WTC11 (cell line): ENCODE measurements around the gene MEIOSIN. TPM values are rescaled to one million over a fixed set of nuclear protein-coding genes. Genes with fewer than 3 reads are reported as not detected.

ENCODE experiments used
- AR ChIP-seq: fragments of 250-450 bp; sonication (Bioruptor Pico); IDR thresholded peaks from 2 replicates; pipeline ENCODE4 v1.9.0; 2021; ENCODE audit warnings: mild to moderate bottlenecking
- ARID4B ChIP-seq: sonication (generic); formaldehyde crosslinking; IDR thresholded peaks from 2 replicates; pipeline ENCODE4 v1.8.0; 2023; ENCODE audit warnings: missing genetic modification reagents, mild to moderate bottlenecking, borderline replicate concordance
- ATF1 ChIP-seq: sonication (generic); formaldehyde crosslinking; IDR thresholded peaks from 2 replicates; pipeline ENCODE4 v1.8.1; 2023; ENCODE audit warnings: mild to moderate bottlenecking, moderate library complexity, missing genetic modification reagents
- E2F5 ChIP-seq: sonication (generic); formaldehyde crosslinking; IDR thresholded peaks from 2 replicates; pipeline ENCODE4 v1.8.1; 2022; ENCODE audit warnings: mild to moderate bottlenecking, moderate library complexity, missing genetic modification reagents
- EMX1 ChIP-seq: fragments of 250-450 bp; sonication (Bioruptor Pico); IDR thresholded peaks from 2 replicates; pipeline ENCODE4 v1.8.0; 2021; ENCODE audit warnings: mild to moderate bottlenecking
- ESRRA ChIP-seq: sonication (generic); formaldehyde crosslinking; IDR thresholded peaks from 2 replicates; pipeline ENCODE4 v1.8.1; 2022; ENCODE audit warnings: mild to moderate bottlenecking, missing genetic modification reagents, borderline replicate concordance
- ETV6 ChIP-seq: sonication (generic); formaldehyde crosslinking; IDR thresholded peaks from 2 replicates; pipeline ENCODE4 v1.8.1; 2022; ENCODE audit warnings: mild to moderate bottlenecking, missing genetic modification reagents
- FOXK1 ChIP-seq: sonication (generic); formaldehyde crosslinking; IDR thresholded peaks from 2 replicates; pipeline ENCODE4 v1.8.0; 2022; ENCODE audit warnings: mild to moderate bottlenecking, moderate library complexity, missing genetic modification reagents
- FOXP1 ChIP-seq: sonication (generic); formaldehyde crosslinking; IDR thresholded peaks from 2 replicates; pipeline ENCODE4 v1.8.0; 2022; ENCODE audit warnings: missing genetic modification reagents, mild to moderate bottlenecking, moderate library complexity, borderline replicate concordance
- FOXP4 ChIP-seq: sonication (generic); formaldehyde crosslinking; IDR thresholded peaks from 2 replicates; pipeline ENCODE4 v1.8.0; 2022; ENCODE audit warnings: mild to moderate bottlenecking, missing genetic modification reagents
- GABPB1 ChIP-seq: sonication (generic); formaldehyde crosslinking; IDR thresholded peaks from 2 replicates; pipeline ENCODE4 v1.8.1; 2023; ENCODE audit warnings: mild to moderate bottlenecking, missing genetic modification reagents
- RELA ChIP-seq: sonication (generic); formaldehyde crosslinking; IDR thresholded peaks from 2 replicates; pipeline ENCODE4 v1.8.1; 2022; ENCODE audit warnings: missing genetic modification reagents, mild to moderate bottlenecking, borderline replicate concordance
- RORB ChIP-seq: fragments of 250-450 bp; sonication (Bioruptor Pico); IDR thresholded peaks from 2 replicates; pipeline ENCODE4 v1.9.0; 2021; ENCODE audit warnings: mild to moderate bottlenecking
- SP1 ChIP-seq: sonication (generic); formaldehyde crosslinking; conservative IDR thresholded peaks from 2 replicates; pipeline ENCODE4 v1.8.1; 2022; ENCODE audit warnings: missing genetic modification reagents
- USF1 ChIP-seq: sonication (generic); formaldehyde crosslinking; IDR thresholded peaks from 2 replicates; pipeline ENCODE4 v1.8.0; 2022; ENCODE audit warnings: mild to moderate bottlenecking, missing genetic modification reagents
- USF2 ChIP-seq: sonication (generic); formaldehyde crosslinking; IDR thresholded peaks from 2 replicates; pipeline ENCODE4 v1.8.1; 2023; ENCODE audit warnings: mild to moderate bottlenecking, missing genetic modification reagents, moderate library complexity
- ZMAT4 ChIP-seq: fragments of 250-450 bp; sonication (Bioruptor Pico); IDR thresholded peaks from 2 replicates; pipeline ENCODE4 v1.9.0; 2021; ENCODE audit warnings: mild to moderate bottlenecking
- ZNF121 ChIP-seq: sonication (generic); formaldehyde crosslinking; IDR thresholded peaks from 2 replicates; pipeline ENCODE4 v1.8.0; 2023; ENCODE audit warnings: missing genetic modification reagents
- ZNF263 ChIP-seq: sonication (generic); formaldehyde crosslinking; IDR thresholded peaks from 2 replicates; pipeline ENCODE4 v1.8.1; 2022; ENCODE audit warnings: low read depth, mild to moderate bottlenecking, moderate library complexity, missing genetic modification reagents
- ZNF317 ChIP-seq: sonication (generic); formaldehyde crosslinking; IDR thresholded peaks from 2 replicates; pipeline ENCODE4 v1.8.1; 2023; ENCODE audit warnings: low read depth, mild to moderate bottlenecking, moderate library complexity, missing genetic modification reagents, borderline replicate concordance
- ZNF423 ChIP-seq: fragments of 250-450 bp; sonication (Bioruptor Pico); IDR thresholded peaks from 2 replicates; pipeline ENCODE4 v2.1.2; 2022; ENCODE audit warnings: mild to moderate bottlenecking, moderate library complexity
- ZSCAN18 ChIP-seq: fragments of 250-450 bp; sonication (Bioruptor Pico); IDR thresholded peaks from 2 replicates; pipeline ENCODE4 v2.1.2; 2022; ENCODE audit warnings: mild to moderate bottlenecking, moderate library complexity
- total RNA-seq: library from RNA; stranded (reverse); gene quantifications from 3 replicates; pipeline ENCODE4 v1.2.3, GENCODE V29; 2021

The MEIOSIN gene
- total RNA-seq, 1 experiment from 2014 or later = not detected

GRCh38 chr19:45717131-45717982 lies 15.9 kb upstream of the MEIOSIN start (continued):
- no peak for TF ChIP-seq ZNF423 (CRISPR knock-in tag)
- no peak for TF ChIP-seq ZSCAN18 (CRISPR knock-in tag)
- TF ChIP-seq USF1 (CRISPR knock-in tag) = peak; percentile 97
- peak; percentile 95 for TF ChIP-seq USF2 (CRISPR knock-in tag)
- peak; percentile 56; the same call in 1 of the 2 replicates for TF ChIP-seq E2F5 (CRISPR knock-in tag)
- peak; percentile 89; the same call in 1 of the 2 replicates for TF ChIP-seq ETV6
- TF ChIP-seq RORB (CRISPR knock-in tag) = no peak
- TF ChIP-seq ZNF263 (CRISPR knock-in tag) = no peak
- peak; percentile 68 for TF ChIP-seq GABPB1
- no peak for TF ChIP-seq ZMAT4
- TF ChIP-seq ESRRA (CRISPR knock-in tag) = no peak
- peak; percentile 71; the same call in 1 of the 2 replicates for TF ChIP-seq FOXP4 (CRISPR knock-in tag)
- no peak for TF ChIP-seq RELA (CRISPR knock-in tag)
- TF ChIP-seq SP1 = peak; percentile 93
- no peak for TF ChIP-seq ATF1 (CRISPR knock-in tag)
- TF ChIP-seq FOXP1 (CRISPR knock-in tag) = peak; percentile 69; the same call in 1 of the 2 replicates
- TF ChIP-seq FOXK1 (CRISPR knock-in tag) = peak; percentile 97
- TF ChIP-seq ARID4B (CRISPR knock-in tag) = 0 out of 2 replicates have a peak, but pooled peaks have one; percentile 74
- TF ChIP-seq EMX1 (CRISPR knock-in tag) = no peak
- TF ChIP-seq AR (CRISPR knock-in tag) = no peak
- TF ChIP-seq ZNF317 (CRISPR knock-in tag) = no peak
- no peak for TF ChIP-seq ZNF121 (CRISPR knock-in tag)
